H9 (cell line): ENCODE measurements around the gene TMEM117. TPM values are rescaled to one million over a fixed set of nuclear protein-coding genes. Genes with fewer than 3 reads are reported as not detected.
"Not testable (repeated sequence)": the region's sequence is repeated elsewhere in the genome, so short reads cannot be mapped to it uniquely, and the experiment has no call there.

Source experiments
- DNase-seq: peaks from one replicate; pipeline ENCODE4 v3.0.0-alpha.2; 2017
- H2AFZ ChIP-seq: one replicate; pipeline ENCODE4 v1.6.1; 2013; ENCODE audit warnings: mild to moderate bottlenecking, low read length, control low read depth, moderate library complexity
- H2AK5ac ChIP-seq: 2 replicates; pipeline ENCODE4 v1.6.1; 2013; ENCODE audit warnings: low read length, control low read depth, mixed read lengths; ENCODE audit not compliant: insufficient read length
- H2BK120ac ChIP-seq: one replicate; pipeline ENCODE4 v1.6.1; 2013; ENCODE audit warnings: low read depth, mild to moderate bottlenecking, low read length, control low read depth, inconsistent platforms; ENCODE audit not compliant: poor library complexity, severe bottlenecking
- H2BK12ac ChIP-seq: 2 replicates; pipeline ENCODE4 v1.6.1; 2013; ENCODE audit warnings: low read length, control low read depth, mixed read lengths, low read depth; ENCODE audit not compliant: insufficient read length
- H2BK15ac ChIP-seq: 2 replicates; pipeline ENCODE4 v1.6.1; 2013; ENCODE audit warnings: low read depth, low read length, control low read depth
- H2BK20ac ChIP-seq: one replicate; pipeline ENCODE4 v1.6.1; 2013; ENCODE audit warnings: low read depth, mild to moderate bottlenecking, low read length, control low read depth, inconsistent platforms; ENCODE audit not compliant: poor library complexity, severe bottlenecking
- H2BK5ac ChIP-seq: 2 replicates; pipeline ENCODE4 v1.6.1; 2013; ENCODE audit warnings: low read length, control low read depth, mixed read lengths; ENCODE audit not compliant: insufficient read length
- H3K14ac ChIP-seq: 2 replicates; pipeline ENCODE4 v1.6.1; 2013; ENCODE audit warnings: low read length, control low read depth; ENCODE audit not compliant: insufficient read depth
- H3K18ac ChIP-seq: 2 replicates; pipeline ENCODE4 v1.6.1; 2013; ENCODE audit warnings: low read depth, mild to moderate bottlenecking, mixed read lengths, low read length, control low read depth; ENCODE audit not compliant: insufficient read length
- H3K23ac ChIP-seq: 2 replicates; pipeline ENCODE4 v1.6.1; 2013; ENCODE audit warnings: low read length, control low read depth, mixed read lengths, low read depth; ENCODE audit not compliant: insufficient read length
- H3K23me2 ChIP-seq: 2 replicates; pipeline ENCODE4 v1.6.1; 2013; ENCODE audit warnings: low read depth, mild to moderate bottlenecking, mixed read lengths, low read length, control low read depth; ENCODE audit not compliant: insufficient read length, poor library complexity, severe bottlenecking
- H3K27ac ChIP-seq: 2 replicates; pipeline ENCODE4 v1.5.1; 2013; ENCODE audit warnings: low read length, control low read depth, mixed read lengths, low read depth; ENCODE audit not compliant: insufficient read length
- H3K27me3 ChIP-seq: 2 replicates; pipeline ENCODE4 v1.6.1; 2013; ENCODE audit warnings: low read length, control low read depth, inconsistent platforms; ENCODE audit not compliant: insufficient read depth
- H3K4ac ChIP-seq: 2 replicates; pipeline ENCODE4 v1.6.1; 2013; ENCODE audit warnings: low read depth, mild to moderate bottlenecking, control low read depth, inconsistent platforms, low read length, moderate library complexity
- H3K4me1 ChIP-seq: 2 replicates; pipeline ENCODE4 v1.6.1; 2013; ENCODE audit warnings: low read length, control low read depth, inconsistent platforms; ENCODE audit not compliant: insufficient read depth
- H3K4me2 ChIP-seq: 2 replicates; pipeline ENCODE4 v1.6.1; 2013; ENCODE audit warnings: low read length, control low read depth, mixed read lengths; ENCODE audit not compliant: insufficient read length, insufficient read depth
- H3K56ac ChIP-seq: 2 replicates; pipeline ENCODE4 v1.6.1; 2013; ENCODE audit warnings: low read depth, mild to moderate bottlenecking, mixed read lengths, low read length, control low read depth; ENCODE audit not compliant: insufficient read length
- H3K79me1 ChIP-seq: 2 replicates; pipeline ENCODE4 v1.6.1; 2013; ENCODE audit warnings: low read depth, mild to moderate bottlenecking, moderate library complexity, low read length, control low read depth, inconsistent platforms; ENCODE audit not compliant: insufficient read depth, poor library complexity, severe bottlenecking
- H3K79me2 ChIP-seq: 2 replicates; pipeline ENCODE4 v1.6.1; 2013; ENCODE audit warnings: low read length, control low read depth, inconsistent platforms; ENCODE audit not compliant: insufficient read depth
- H3K9ac ChIP-seq: 2 replicates; pipeline ENCODE4 v1.6.1; 2013; ENCODE audit warnings: low read length, control low read depth, mixed read lengths; ENCODE audit not compliant: insufficient read length; ENCODE audit errors: extremely low read depth
- H3K9me3 ChIP-seq: one replicate; pipeline ENCODE4 v1.6.1; 2013; ENCODE audit warnings: low read depth, low read length, inconsistent platforms; ENCODE audit not compliant: control insufficient read depth
- H3T11ph ChIP-seq: one replicate; pipeline ENCODE4 v1.6.1; 2013; ENCODE audit warnings: mild to moderate bottlenecking, low read length, control low read depth, inconsistent platforms
- H4K20me1 ChIP-seq: one replicate; pipeline ENCODE4 v1.6.1; 2013; ENCODE audit not compliant: control insufficient read depth, insufficient read length, insufficient read depth
- H4K5ac ChIP-seq: 2 replicates; pipeline ENCODE4 v1.6.1; 2013; ENCODE audit warnings: low read depth, mild to moderate bottlenecking, mixed read lengths, low read length, control low read depth; ENCODE audit not compliant: insufficient read length
- H4K8ac ChIP-seq: replicated peaks from 2 replicates; pipeline ENCODE4 v1.6.1; 2013; ENCODE audit warnings: low read length, control low read depth, mixed read lengths, low read depth; ENCODE audit not compliant: insufficient read length
- H4K91ac ChIP-seq: 2 replicates; pipeline ENCODE4 v1.6.1; 2013; ENCODE audit warnings: low read depth, mild to moderate bottlenecking, moderate library complexity, mixed read lengths, low read length, control low read depth; ENCODE audit not compliant: insufficient read length
- H3K27ac Mint-ChIP-seq, 3 experiments: 2 replicates in 2 of 3; 3 replicates in 1 of 3; pipeline ENCODE4 v1.8.0; 2020 to 2021; ENCODE audit warnings: mixed read lengths in 3 of 3, mild to moderate bottlenecking in 1 of 3, moderate library complexity in 1 of 3
- H3K27me3 Mint-ChIP-seq: 2 replicates; pipeline ENCODE4 v1.8.0; 2021; ENCODE audit warnings: low read depth, mild to moderate bottlenecking, moderate library complexity, mixed read lengths
- H3K36me3 Mint-ChIP-seq, 3 experiments: 2 replicates in 2 of 3; 3 replicates in 1 of 3; pipeline ENCODE4 v1.8.0; 2020 to 2021; ENCODE audit warnings: low read depth in 3 of 3, mixed read lengths in 3 of 3; ENCODE audit not compliant: insufficient read depth in 1 of 3
- H3K4me1 Mint-ChIP-seq, 2 experiments: 2 replicates each; pipeline ENCODE4 v1.8.0; 2020; ENCODE audit warnings: mixed read lengths in 2 of 2
- H3K4me3 Mint-ChIP-seq, 2 experiments: 2 replicates in 1 of 2; 3 replicates in 1 of 2; pipeline ENCODE4 v1.8.0; 2020 to 2021; ENCODE audit warnings: mild to moderate bottlenecking in 2 of 2, mixed read lengths in 2 of 2, moderate library complexity in 1 of 2
- H3K9me3 Mint-ChIP-seq, 2 experiments: 2 replicates in 1 of 2; 3 replicates in 1 of 2; pipeline ENCODE4 v1.8.0; 2020; ENCODE audit warnings: mild to moderate bottlenecking in 2 of 2, mixed read lengths in 2 of 2, moderate library complexity in 1 of 2
- WGBS: extraction: QIAGEN DNeasy Blood & Tissue Kit; methylation state at CpG from one replicate; pipeline ENCODE4 v1.1.7; 2013; ENCODE audit warnings: missing lambda C conversion rate, low lambda C conversion rate, mixed read lengths; ENCODE audit not compliant: insufficient read length; ENCODE audit errors: extremely low coverage; 5-methylcytosine and 5-hydroxymethylcytosine counted together
- total RNA-seq: library from RNA; stranded (reverse); gene quantifications from 2 replicates; pipeline ENCODE4 v1.2.1, GENCODE V29; 2021
- TF ChIP-seq, protein P1 (sequence below): fragments of 200-600 bp; sonication (generic); conservative IDR thresholded peaks from 3 replicates; pipeline ENCODE4 v1.8.0; 2021; ENCODE audit warnings: antibody characterized with exemption, mild to moderate bottlenecking

TMEM117 gene
- total RNA-seq, 1 experiment from 2014 or later = 1.7 TPM

DNA sequence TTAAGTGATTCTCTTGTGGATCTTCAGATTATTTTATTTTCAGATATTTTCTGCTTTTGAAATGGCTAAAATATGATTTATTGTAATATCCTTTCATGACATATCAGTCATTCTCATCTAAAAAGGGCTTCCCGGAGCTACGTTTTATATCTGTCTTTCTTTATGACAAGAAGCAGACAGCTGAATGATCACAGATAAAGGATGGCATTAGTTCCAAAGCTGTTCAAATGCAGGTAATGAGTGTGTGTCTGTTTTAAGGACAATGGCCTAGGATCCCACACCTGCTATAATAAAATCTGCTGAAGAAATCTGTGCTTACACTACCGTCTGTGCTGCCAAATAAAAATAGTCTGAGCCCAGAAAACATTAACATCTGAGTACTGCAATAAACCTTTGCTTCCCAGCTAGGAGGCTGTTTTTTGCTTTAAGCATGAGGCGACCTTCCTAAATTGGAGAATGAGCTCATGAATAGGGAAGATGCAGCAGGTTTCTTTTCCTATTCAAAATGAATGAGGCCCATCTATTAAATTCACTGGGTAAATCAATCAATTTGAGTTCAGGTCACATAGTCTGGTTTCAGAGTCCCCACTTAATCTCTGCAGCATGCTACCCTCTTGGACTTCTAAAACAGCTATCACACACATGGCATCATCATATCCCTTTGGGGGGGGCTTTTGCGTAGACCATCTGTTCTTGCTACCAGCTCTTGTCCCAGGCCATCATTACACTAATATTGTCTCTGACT lies 541.7 kb downstream of the TMEM117 start:
- peaks cover 0 to 3% of the 10 kb centered on the region in 2 experiments; a peak in 1 of 5 replicates for H3K9me3 Mint-ChIP-seq
- no peak overlapping the region for H3K9ac ChIP-seq
- H2BK12ac ChIP-seq = no peak overlapping the region
- no peak for DNase-seq
- H3K23me2 ChIP-seq = no peaks in the 10 kb centered on the region
- H2BK120ac ChIP-seq = no peak overlapping the region
- H2BK15ac ChIP-seq = no peak overlapping the region
- no peak overlapping the region for H4K5ac ChIP-seq
- no peak overlapping the region for H3K4me3 Mint-ChIP-seq
- H4K91ac ChIP-seq = no peak overlapping the region
- H3K27ac Mint-ChIP-seq = peak overlapping the region in 1 of 3 experiments; percentile 40; a peak in 1 of 7 replicates
- H3T11ph ChIP-seq = no peak overlapping the region
- no peak overlapping the region for H3K4me2 ChIP-seq
- H3K23ac ChIP-seq = no peak overlapping the region
- peaks cover 9% of the 10 kb centered on the region for H3K4me1 ChIP-seq
- no peaks in the 10 kb centered on the region for H3K27me3 ChIP-seq
- H3K27ac ChIP-seq = no peak overlapping the region
- no peak overlapping the region for H3K4ac ChIP-seq
- H3K9me3 ChIP-seq = no peaks in the 10 kb centered on the region
- H3K27me3 Mint-ChIP-seq = no peaks in the 10 kb centered on the region
- H4K8ac ChIP-seq = no peak overlapping the region
- H3K56ac ChIP-seq = no peak overlapping the region
- no peak overlapping the region for H3K18ac ChIP-seq
- H3K79me2 ChIP-seq = no peaks in the 10 kb centered on the region
- TF ChIP-seq, protein P1, sequence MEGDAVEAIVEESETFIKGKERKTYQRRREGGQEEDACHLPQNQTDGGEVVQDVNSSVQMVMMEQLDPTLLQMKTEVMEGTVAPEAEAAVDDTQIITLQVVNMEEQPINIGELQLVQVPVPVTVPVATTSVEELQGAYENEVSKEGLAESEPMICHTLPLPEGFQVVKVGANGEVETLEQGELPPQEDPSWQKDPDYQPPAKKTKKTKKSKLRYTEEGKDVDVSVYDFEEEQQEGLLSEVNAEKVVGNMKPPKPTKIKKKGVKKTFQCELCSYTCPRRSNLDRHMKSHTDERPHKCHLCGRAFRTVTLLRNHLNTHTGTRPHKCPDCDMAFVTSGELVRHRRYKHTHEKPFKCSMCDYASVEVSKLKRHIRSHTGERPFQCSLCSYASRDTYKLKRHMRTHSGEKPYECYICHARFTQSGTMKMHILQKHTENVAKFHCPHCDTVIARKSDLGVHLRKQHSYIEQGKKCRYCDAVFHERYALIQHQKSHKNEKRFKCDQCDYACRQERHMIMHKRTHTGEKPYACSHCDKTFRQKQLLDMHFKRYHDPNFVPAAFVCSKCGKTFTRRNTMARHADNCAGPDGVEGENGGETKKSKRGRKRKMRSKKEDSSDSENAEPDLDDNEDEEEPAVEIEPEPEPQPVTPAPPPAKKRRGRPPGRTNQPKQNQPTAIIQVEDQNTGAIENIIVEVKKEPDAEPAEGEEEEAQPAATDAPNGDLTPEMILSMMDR = no peak
- H3K79me1 ChIP-seq = no peaks in the 10 kb centered on the region
- no peak overlapping the region for H3K14ac ChIP-seq
- WGBS = no CpG with 5 or more reads among the region's 5 CpGs
- no peaks in the 10 kb centered on the region for H4K20me1 ChIP-seq
- no peaks in the 10 kb centered on the region for H3K36me3 Mint-ChIP-seq
- no peak overlapping the region for H2BK5ac ChIP-seq
- no peak overlapping the region for H2AK5ac ChIP-seq
- H2BK20ac ChIP-seq = no peak overlapping the region
- no peak overlapping the region for H2AFZ ChIP-seq
- H3K4me1 Mint-ChIP-seq = peaks cover 41 to 43% of the 10 kb centered on the region in 2 experiments

GRCh38 chr12:44379113-44379512 lies 543.2 kb downstream of the TMEM117 start:
- not testable (repeated sequence) for H3K4me3 Mint-ChIP-seq, H4K8ac ChIP-seq, H2BK120ac ChIP-seq, H3K79me2 ChIP-seq, H3K9me3 ChIP-seq, H2BK12ac ChIP-seq, H3K9ac ChIP-seq, DNase-seq, H2BK15ac ChIP-seq, H3T11ph ChIP-seq, H3K27ac ChIP-seq, H3K9me3 Mint-ChIP-seq, H3K23ac ChIP-seq, H4K20me1 ChIP-seq, H3K79me1 ChIP-seq, H2BK5ac ChIP-seq, H2AK5ac ChIP-seq, H3K27me3 ChIP-seq, H2BK20ac ChIP-seq, H3K14ac ChIP-seq, H3K23me2 ChIP-seq, H3K36me3 Mint-ChIP-seq, H3K4ac ChIP-seq, H4K91ac ChIP-seq, H2AFZ ChIP-seq, H4K5ac ChIP-seq, H3K18ac ChIP-seq, H3K56ac ChIP-seq, H3K27me3 Mint-ChIP-seq, H3K4me2 ChIP-seq
- H3K4me1 ChIP-seq = peaks cover 12% of the 10 kb centered on the region
- Mint-ChIP-seq H3K27ac (peak overlapping the region in 1 of 3 experiments; percentile 22; a peak in 2 of 7 replicates), H3K4me1 (peaks cover 46 to 47% of the 10 kb centered on the region in 2 experiments)
